HepG2 (cell line): ENCODE data around the gene TDRD5. TPM values are rescaled to one million over a fixed set of nuclear protein-coding genes. Genes with fewer than 3 reads are reported as not detected.

Experiments used
- ATAC-seq: fragments of 200-7000 bp; cut with Tn5 transposase; 3 replicates; pipeline ENCODE4 v1.9.1; 2020; ENCODE audit warnings: mild to moderate bottlenecking, moderate library complexity
- BruUV-seq: library from RNA; stranded (reverse); fragments of 400-500 nt; replicated peaks from 2 replicates; lab custom pipeline; 2021; lab: Mats Ljungman, UMichigan
- CTCF ChIA-PET: fragments of 300-600 bp; formaldehyde crosslinking; extraction: SDS; loops from one replicate; lab custom pipeline; 2021; ENCODE audit warnings: low total read pairs, inconsistent platforms, low intra/inter-chr PET ratio; lab: Yijun Ruan, JAX
- POLR2A ChIA-PET: fragments of 350-600 bp; sonication (Branson Sonifier 250); formaldehyde crosslinking; loops from one replicate; lab custom pipeline; 2020; ENCODE audit warnings: antibody characterized with exemption, inconsistent platforms; lab: Yijun Ruan, JAX
- DNase-seq: peaks from one replicate; pipeline ENCODE4 v3.0.0-alpha.2; 2015; ENCODE audit warnings: low spot score
- FAIRE-seq: peaks from 3 replicates; lab custom pipeline; 2011; peaks lifted over from hg19 to GRCh38; lab: Jason Lieb, UNC
- H2AFZ ChIP-seq: one replicate; pipeline ENCODE4 v1.6.1; 2011; ENCODE audit warnings: low read length, inconsistent platforms
- H3K27ac ChIP-seq: fragments of 300-600 bp; 3 replicates; pipeline ENCODE4 v1.8.0; 2011; ENCODE audit warnings: mixed run types, mild to moderate bottlenecking, mixed read lengths, low read length, inconsistent platforms; ENCODE audit not compliant: insufficient read depth; ENCODE audit errors: extremely low read length
- H3K27me3 ChIP-seq, 2 experiments: fragments of 200-600 bp in 1 of 2; 2 replicates in 1 of 2; 3 replicates in 1 of 2; pipeline versions ENCODE4 v1.6.0 to v1.8.0; 2011; ENCODE audit warnings: low read length in 2 of 2, mild to moderate bottlenecking in 2 of 2, moderate library complexity in 2 of 2, inconsistent platforms in 1 of 2; ENCODE audit not compliant: insufficient read depth in 2 of 2, control insufficient read depth in 1 of 2
- H3K36me3 ChIP-seq, 2 experiments: fragments of 200-600 bp in 1 of 2; replicated peaks in 1 of 2; 2 replicates in 1 of 2; 3 replicates in 1 of 2; pipeline versions ENCODE4 v1.5.1 to v1.8.0; 2011; ENCODE audit warnings: low read length in 2 of 2, inconsistent platforms in 1 of 2; ENCODE audit not compliant: insufficient read depth in 2 of 2, control insufficient read depth in 1 of 2
- H3K4me1 ChIP-seq: 2 replicates; pipeline ENCODE4 v1.5.1; 2012; ENCODE audit warnings: low read length, inconsistent platforms; ENCODE audit not compliant: insufficient read depth
- H3K4me2 ChIP-seq: 2 replicates; pipeline ENCODE4 v1.6.0; 2011; ENCODE audit warnings: low read depth, low read length, inconsistent platforms
- H3K4me3 ChIP-seq, 3 experiments: fragments of 200-600 bp in 1 of 3; sonication (generic), shearing (Covaris generic) in 1 of 3; replicated peaks in 1 of 3; 2 replicates each; pipeline ENCODE4 v1.5.1; 2011 to 2016; ENCODE audit warnings: low read length in 3 of 3, inconsistent platforms in 2 of 3, low read depth in 2 of 3, mild to moderate bottlenecking in 2 of 3, control low read depth in 1 of 3, mixed read lengths in 1 of 3; ENCODE audit not compliant: insufficient read depth in 1 of 3
- H3K79me2 ChIP-seq: one replicate; pipeline ENCODE4 v1.6.1; 2011; ENCODE audit warnings: low read length, inconsistent platforms; ENCODE audit not compliant: insufficient read depth
- H3K9ac ChIP-seq: 2 replicates; pipeline ENCODE4 v1.6.0; 2011; ENCODE audit warnings: mild to moderate bottlenecking, low read depth, low read length, inconsistent platforms; ENCODE audit not compliant: insufficient read depth
- H3K9me3 ChIP-seq: 2 replicates; pipeline ENCODE4 v1.5.1; 2012; ENCODE audit warnings: mild to moderate bottlenecking, low read length
- H4K20me1 ChIP-seq: 2 replicates; pipeline ENCODE4 v1.6.0; 2011; ENCODE audit warnings: inconsistent platforms, mild to moderate bottlenecking, low read length, moderate library complexity; ENCODE audit not compliant: insufficient read depth
- ARHGAP35 ChIP-seq: sonication (generic); formaldehyde crosslinking; IDR thresholded peaks from 2 replicates; pipeline ENCODE4 v1.9.0; 2022; ENCODE audit warnings: mild to moderate bottlenecking, inconsistent platforms, moderate library complexity, missing genetic modification reagents, borderline replicate concordance
- CENPBD1 ChIP-seq: sonication (generic); formaldehyde crosslinking; IDR thresholded peaks from 2 replicates; pipeline ENCODE4 v1.8.0; 2022; ENCODE audit warnings: missing genetic modification reagents, low read depth, mild to moderate bottlenecking, borderline replicate concordance
- CREM ChIP-seq, 2 experiments: sonication (generic) in 1 of 2; formaldehyde crosslinking in 1 of 2; IDR thresholded peaks; 2 replicates each; pipeline versions ENCODE4 v1.4.0 to v1.6.1; 2016 to 2020; ENCODE audit warnings: antibody characterized with exemption in 1 of 2, mild to moderate bottlenecking in 1 of 2, missing genetic modification reagents in 1 of 2
- JUN ChIP-seq: sonication (generic); formaldehyde crosslinking; IDR thresholded peaks from 2 replicates; pipeline ENCODE4 v1.4.0; 2020; ENCODE audit warnings: mild to moderate bottlenecking, missing genetic modification reagents
- KAT7 ChIP-seq: IDR thresholded peaks from 2 replicates; pipeline ENCODE4 v1.6.1; 2018; ENCODE audit warnings: borderline replicate concordance, missing compliant biosample characterization
- MED1 ChIP-seq: sonication (generic); formaldehyde crosslinking; IDR thresholded peaks from 2 replicates; pipeline ENCODE4 v1.4.0; 2020; ENCODE audit warnings: missing genetic modification reagents
- NFE2 ChIP-seq: sonication (generic); formaldehyde crosslinking; IDR thresholded peaks from 2 replicates; pipeline ENCODE4 v1.4.0; 2020; ENCODE audit warnings: missing genetic modification reagents
- NKX3-1 ChIP-seq: sonication (generic); formaldehyde crosslinking; IDR thresholded peaks from 2 replicates; pipeline ENCODE4 v1.5.0; 2020; ENCODE audit warnings: missing genetic modification reagents
- PAWR ChIP-seq: sonication (generic); formaldehyde crosslinking; IDR thresholded peaks from 2 replicates; pipeline ENCODE4 v1.4.0; 2020; ENCODE audit warnings: missing genetic modification reagents, mild to moderate bottlenecking, borderline replicate concordance
- PLRG1 ChIP-seq: fragments of 450-650 bp; conservative IDR thresholded peaks from 2 replicates; pipeline ENCODE4 v1.6.1; 2016
- SP140L ChIP-seq: sonication (generic); formaldehyde crosslinking; IDR thresholded peaks from 2 replicates; pipeline ENCODE4 v1.4.0; 2020; ENCODE audit warnings: missing genetic modification reagents, borderline replicate concordance
- TAF15 ChIP-seq: fragments of 200-400 bp; formaldehyde crosslinking; IDR thresholded peaks from one replicate; pipeline ENCODE4 v1.6.1; 2018; ENCODE audit warnings: mild to moderate bottlenecking, low read depth, low read length; ENCODE audit not compliant: poor library complexity, severe bottlenecking
- ZNF484 ChIP-seq: sonication (generic); formaldehyde crosslinking; IDR thresholded peaks from 2 replicates; pipeline ENCODE4 v1.5.1; 2020; ENCODE audit warnings: mild to moderate bottlenecking, low read depth, missing genetic modification reagents, borderline replicate concordance
- ZNF672 ChIP-seq: sonication (generic); formaldehyde crosslinking; IDR thresholded peaks from 2 replicates; pipeline ENCODE4 v1.8.1; 2022; ENCODE audit warnings: missing genetic modification reagents
- WGBS: methylation state at CpG from one replicate; pipeline ENCODE4 v1.1.6; 2017; ENCODE audit warnings: low lambda C conversion rate; 5-methylcytosine and 5-hydroxymethylcytosine counted together
- in situ Hi-C: cut with HindIII; loops from 2 replicates; pipeline ENCODE4 v1.10.0; 2017; ENCODE audit warnings: low pct_unique_long_range_greater_than_20kb; ENCODE audit not compliant: extremely low pct_ligation_motif_present
- intact Hi-C: fragments of 100-400 bp; cut with micrococcal nuclease; formaldehyde crosslinking; loops from one replicate; pipeline ENCODE4 v1.10.0; 2022; ENCODE audit not compliant: unreplicated experiment
- polyA plus RNA-seq, 8 experiments: library from polyadenylated mRNA; depleted of rRNA in 3 of 8; stranded (reverse) in 7 of 8; unstranded in 1 of 8; fragments of >200 nt; fragmentation: Illumina TruSeq in 4 of 8; extraction: Trizol in 4 of 8; gene quantifications; 2 replicates each; pipeline versions ENCODE4 v1.2.1 to v1.2.3, GENCODE V29; 2011 to 2016; ENCODE audit warnings: low read depth in 4 of 8, missing spikeins in 1 of 8, mixed read lengths in 1 of 8; ENCODE audit not compliant: insufficient read depth in 1 of 8
- total RNA-seq, 5 experiments: library from RNA; depleted of rRNA; stranded (reverse); fragments of >200 nt; fragmentation: Illumina TruSeq; extraction: Trizol; gene quantifications; 2 replicates each; pipeline ENCODE4 v1.2.3, GENCODE V29; 2016; ENCODE audit warnings: low read depth in 1 of 5

TDRD5 gene
- total and polyA plus RNA-seq, 2 of the 13 experiments (the other 11 are each of a cell fraction or from before 2014, with no cell fraction given): not detected

- ChIA-PET POLR2A (no interaction called here), CTCF (no interaction called here)
- ATAC-seq: no peak
- no peak overlapping the region for H3K4me2 ChIP-seq
- 0 out of 5 replicates have a peak, but pooled peaks cover 0 to 6% of the 10 kb centered on the region in 2 experiments for H3K27me3 ChIP-seq
- BruUV-seq: no TSS peak
- no peaks in the 10 kb centered on the region for H3K9me3 ChIP-seq
- H3K79me2 ChIP-seq: no peaks in the 10 kb centered on the region
- no peak overlapping the region for H3K4me3 ChIP-seq
- no peaks in the 10 kb centered on the region for H4K20me1 ChIP-seq
- intact Hi-C loops: no loop called here
- no peaks in the 10 kb centered on the region for H3K36me3 ChIP-seq
- H3K27ac ChIP-seq: no peak overlapping the region
- H2AFZ ChIP-seq: no peak overlapping the region
- no peak for FAIRE-seq
- no peak for DNase-seq
- H3K9ac ChIP-seq: no peak overlapping the region
- no peaks in the 10 kb centered on the region for H3K4me1 ChIP-seq
- in situ Hi-C loops: loop anchor here (25.0 kb wide), 1 partner anchor 329 kb away; no protein-coding TSS in a partner anchor
- 75% methylated on average over 7 of the region's 7 CpGs for WGBS
- no peak for TF ChIP-seq NFE2 (CRISPR knock-in tag)
- no peak for TF ChIP-seq PAWR (CRISPR knock-in tag)
- TF ChIP-seq SP140L (CRISPR knock-in tag): no peak
- no peak for TF ChIP-seq TAF15
- no peak for TF ChIP-seq MED1
- no peak for TF ChIP-seq JUN (CRISPR knock-in tag)
- no peak for TF ChIP-seq CREM (IDR thresholded peaks at IDR 0.05)
- TF ChIP-seq CREM (CRISPR knock-in tag; IDR thresholded peaks at IDR 0.05): no peak
- no peak for TF ChIP-seq ZNF672 (CRISPR knock-in tag)
- TF ChIP-seq NKX3-1: no peak
- no peak for TF ChIP-seq PLRG1
- no peak for TF ChIP-seq ARHGAP35 (CRISPR knock-in tag)
- no peak for TF ChIP-seq ZNF484 (CRISPR knock-in tag)
- no peak for TF ChIP-seq CENPBD1
- no peak for TF ChIP-seq KAT7
These were observed 410 bp upstream of the TDRD5 start for GRCh38 chr1:179591253-179591591.
